ENCODE measurements around the gene CD209. TPM values are rescaled to one million over a fixed set of nuclear protein-coding genes. Genes with fewer than 3 reads are reported as not detected.

The CD209 gene
- total and polyA plus RNA-seq, 2 of the 8 experiments (the other 6 are each of a cell fraction or from before 2014, with no cell fraction given): 0.05 to 0.22 TPM

GRCh38 chr19:7771072-7771471, 23.7 kb upstream of the CD209 start (continued):
- TF ChIP-seq RNF2 (IDR thresholded peaks at IDR 0.05; ENCODE audit: borderline replicate concordance, low read depth, low read length, missing control alignments, poor library complexity, severe bottlenecking): no peak
- TF ChIP-seq HDAC6 (IDR thresholded peaks at IDR 0.05; ENCODE audit: low read depth, low read length): no peak
- TF ChIP-seq TAF1 (IDR thresholded peaks at IDR 0.05; ENCODE audit: low read depth, low read length): no peak

All from H1 (cell line).